ENCODE measurements around the gene TLL2. TPM values are rescaled to one million over a fixed set of nuclear protein-coding genes. Genes with fewer than 3 reads are reported as not detected.

Gene TLL2
- total and polyA plus RNA-seq, 2 of the 4 experiments (the other 2 are of a cell fraction), result under 0.01 to 0.05 TPM

DNA sequence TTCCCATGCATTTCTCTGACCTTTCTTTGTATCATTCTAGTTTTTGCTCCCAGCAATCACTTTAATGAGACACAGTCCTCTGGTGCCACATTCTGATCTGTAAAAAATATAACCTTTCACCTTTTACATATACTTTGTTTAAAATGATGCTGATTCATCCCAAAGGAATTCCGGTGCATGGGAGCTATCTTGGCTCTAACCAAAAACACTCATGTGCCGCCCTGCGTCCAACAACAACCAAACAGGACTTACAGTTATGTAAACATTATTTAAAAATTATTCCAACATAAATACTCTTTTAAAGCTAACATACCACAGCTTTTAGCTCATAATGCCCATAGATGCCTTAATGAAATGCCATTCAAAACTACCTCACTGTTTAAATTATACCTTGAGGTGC, 147.2 kb downstream of the TLL2 start:
- Histone ChIP-seq H3K4ac (ENCODE audit: low read depth, low read length) (no peak overlapping the region), H2AK5ac (ENCODE audit: low read depth, low read length) (no peak overlapping the region), H3K36me3 (ENCODE audit: control insufficient read depth, insufficient read depth, low read length) (no peaks in the 10 kb centered on the region), H2AFZ (replicated peaks; ENCODE audit: low read length, poor library complexity) (no peak overlapping the region), H3K27me3 (ENCODE audit: control insufficient read depth, insufficient read depth, low read length) (peaks cover 2% of the 10 kb centered on the region), H2AK9ac (replicated peaks; ENCODE audit: low read depth, low read length, poor library complexity) (no peak overlapping the region), H3K4me1 (ENCODE audit: control insufficient read depth, insufficient read depth, low read length) (peaks cover 2% of the 10 kb centered on the region), H4K20me1 (ENCODE audit: insufficient read depth, low read length) (no peaks in the 10 kb centered on the region), H3K79me1 (ENCODE audit: low read depth in 1 of 2, low read length in 2 of 2) (no peaks in the 10 kb centered on the region), H3K4me3 (ENCODE audit: insufficient read depth, low read depth, low read length) (no peak overlapping the region), H2BK120ac (ENCODE audit: low read depth, low read length) (no peak overlapping the region), H3K27ac (ENCODE audit: insufficient read depth, low read length) (no peak overlapping the region), H4K91ac (ENCODE audit: insufficient read depth, low read depth, low read length) (no peak overlapping the region), H3K9me1 (ENCODE audit: insufficient read depth, low read length) (no peaks in the 10 kb centered on the region), H4K8ac (ENCODE audit: low read depth in 2 of 2, low read length in 2 of 2) (no peak overlapping the region), H2BK20ac (ENCODE audit: low read depth, low read length) (no peak overlapping the region), H3K9ac (ENCODE audit: low read depth, low read length) (no peak overlapping the region), H2BK5ac (ENCODE audit: low read depth, low read length, poor library complexity, severe bottlenecking) (no peak overlapping the region), H2BK15ac (ENCODE audit: low read depth, low read length) (no peak overlapping the region), H4K5ac (ENCODE audit: low read depth, low read length) (no peak overlapping the region), H3K14ac (replicated peaks; ENCODE audit: low read depth, low read length) (no peak overlapping the region), H3K18ac (ENCODE audit: low read depth, low read length) (no peak overlapping the region), H3K4me2 (ENCODE audit: low read depth, low read length) (no peak overlapping the region), H3K9me3 (ENCODE audit: control insufficient read depth, insufficient read depth, low read length) (no peaks in the 10 kb centered on the region), H3K56ac (ENCODE audit: extremely low read depth, insufficient read depth, low read length) (no peak overlapping the region), H3K23ac (ENCODE audit: low read depth, low read length) (no peak overlapping the region)
- dilution Hi-C loops (cut with HindIII; ENCODE audit: low sequenced_read_pairs, unreplicated experiment) (no loop called here), in situ Hi-C loops (cut with MboI; ENCODE audit: low sequenced_read_pairs) (no loop called here), intact Hi-C loops (cut with micrococcal nuclease) (no loop called here)
- TF ChIP-seq RAD21 (IDR thresholded peaks at IDR 0.05; ENCODE audit: low read length), result no peak
- no peak for TF ChIP-seq RCOR1 (IDR thresholded peaks at IDR 0.05; ENCODE audit: insufficient replicate concordance, low read length)
- no peak for TF ChIP-seq FOS (IDR thresholded peaks at IDR 0.05; ENCODE audit: low read depth, low read length)
- no peak for TF ChIP-seq RFX5 (IDR thresholded peaks at IDR 0.05; ENCODE audit: low read depth, low read length)
- TF ChIP-seq BHLHE40 (IDR thresholded peaks at IDR 0.05; ENCODE audit: low read depth, low read length), result peak; percentile 70; the same call in 1 of the 2 replicates
- no peak for TF ChIP-seq POLR2A (IDR thresholded peaks at IDR 0.05; ENCODE audit: low read depth, low read length)
- no peak for TF ChIP-seq MXI1 (IDR thresholded peaks at IDR 0.05; ENCODE audit: borderline replicate concordance, low read depth, low read length)
- TF ChIP-seq, protein P1, sequence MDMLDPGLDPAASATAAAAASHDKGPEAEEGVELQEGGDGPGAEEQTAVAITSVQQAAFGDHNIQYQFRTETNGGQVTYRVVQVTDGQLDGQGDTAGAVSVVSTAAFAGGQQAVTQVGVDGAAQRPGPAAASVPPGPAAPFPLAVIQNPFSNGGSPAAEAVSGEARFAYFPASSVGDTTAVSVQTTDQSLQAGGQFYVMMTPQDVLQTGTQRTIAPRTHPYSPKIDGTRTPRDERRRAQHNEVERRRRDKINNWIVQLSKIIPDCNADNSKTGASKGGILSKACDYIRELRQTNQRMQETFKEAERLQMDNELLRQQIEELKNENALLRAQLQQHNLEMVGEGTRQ (IDR thresholded peaks at IDR 0.05; ENCODE audit: low read depth, low read length), result no peak
- TF ChIP-seq CEBPB (IDR thresholded peaks at IDR 0.05; ENCODE audit: low read depth, low read length), result no peak
- no CpG with 5 or more reads among the region's 3 CpGs for WGBS, 2 experiments (ENCODE audit: extremely low coverage in 2 of 2, insufficient read length in 1 of 2)
- CTCF ChIA-PET, result interaction anchor here (1.0 to 1.2 kb wide), 2 partner anchors 8 to 10 kb away, joined by 3 to 5 read pairs; no protein-coding TSS in a partner anchor
- no TSS peak for BruUV-seq (replicated peaks)
- DNase-seq (peak; percentile 60), ATAC-seq (ENCODE audit: low read depth) (peak; percentile 83)
- POLR2A ChIA-PET (ENCODE audit: unreplicated experiment), result no interaction called here
